ENCODE measurements around the gene CNP. TPM values are rescaled to one million over a fixed set of nuclear protein-coding genes. Genes with fewer than 3 reads are reported as not detected.
"Not testable (repeated sequence)": the region's sequence is repeated elsewhere in the genome, so short reads cannot be mapped to it uniquely, and the experiment has no call there.

CNP gene
- total and polyA plus RNA-seq, 2 donors (not counting 1 experiment from before 2014, with no cell fraction given), result 57.7 to 60.4 TPM

DNA sequence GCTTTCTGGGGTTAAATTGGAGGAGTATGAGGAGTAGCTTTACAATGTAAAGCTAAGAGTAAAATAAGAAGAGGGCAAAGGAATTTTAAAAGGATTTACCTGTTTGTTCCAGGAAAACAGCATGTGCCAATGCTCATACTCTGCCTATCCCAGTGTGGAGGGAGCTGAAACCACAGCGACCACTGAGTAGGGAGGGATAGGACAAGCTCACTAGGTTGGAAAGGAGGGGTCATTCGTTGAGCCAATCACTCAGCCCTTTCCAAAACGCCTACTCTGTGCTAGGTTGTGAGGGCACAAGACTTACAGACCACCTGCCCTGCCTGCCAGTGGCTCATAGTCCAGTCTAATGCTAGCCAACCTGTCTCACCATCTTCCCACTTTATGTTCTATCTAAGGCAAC lies 51.7 kb downstream of the CNP start:
- Histone ChIP-seq H3K9ac (ENCODE audit: insufficient read depth, low read length) (no peak overlapping the region), H3K36me3 (ENCODE audit: control insufficient read depth, insufficient read depth, low read length) (peaks cover 7% of the 10 kb centered on the region), H3K4me2 (ENCODE audit: extremely low read depth, insufficient read depth, low read length) (peak overlapping the region; percentile 93), H2AFZ (ENCODE audit: low read length) (peak overlapping the region; percentile 94), H4K20me1 (ENCODE audit: control insufficient read depth, extremely low read depth, insufficient read depth, low read length) (no peaks in the 10 kb centered on the region), H3K9me3 (ENCODE audit: control insufficient read depth, insufficient read depth, low read depth, low read length) (no peaks in the 10 kb centered on the region), H3K27me3 (ENCODE audit: control insufficient read depth, insufficient read depth, low read length) (no peaks in the 10 kb centered on the region), H3K4me3 (replicated peaks in 1 of 4; ENCODE audit: control extremely low read depth in 1 of 4, insufficient read depth in 1 of 4, low read depth in 3 of 4, low read length in 4 of 4) (peak overlapping the region; percentile 80 to 99 (median 88)), H3K4me1 (ENCODE audit: control insufficient read depth, extremely low read depth, insufficient read depth, low read length) (peaks cover 4% of the 10 kb centered on the region), H3K27ac (ENCODE audit: insufficient read depth, low read length) (peak overlapping the region; percentile 96), H3K79me2 (ENCODE audit: control insufficient read depth, insufficient read depth, low read length) (peaks cover 53% of the 10 kb centered on the region)
- TF ChIP-seq EZH2 (IDR thresholded peaks at IDR 0.05; ENCODE audit: low read length, missing control alignments), result no peak
- TF ChIP-seq, protein P1, sequence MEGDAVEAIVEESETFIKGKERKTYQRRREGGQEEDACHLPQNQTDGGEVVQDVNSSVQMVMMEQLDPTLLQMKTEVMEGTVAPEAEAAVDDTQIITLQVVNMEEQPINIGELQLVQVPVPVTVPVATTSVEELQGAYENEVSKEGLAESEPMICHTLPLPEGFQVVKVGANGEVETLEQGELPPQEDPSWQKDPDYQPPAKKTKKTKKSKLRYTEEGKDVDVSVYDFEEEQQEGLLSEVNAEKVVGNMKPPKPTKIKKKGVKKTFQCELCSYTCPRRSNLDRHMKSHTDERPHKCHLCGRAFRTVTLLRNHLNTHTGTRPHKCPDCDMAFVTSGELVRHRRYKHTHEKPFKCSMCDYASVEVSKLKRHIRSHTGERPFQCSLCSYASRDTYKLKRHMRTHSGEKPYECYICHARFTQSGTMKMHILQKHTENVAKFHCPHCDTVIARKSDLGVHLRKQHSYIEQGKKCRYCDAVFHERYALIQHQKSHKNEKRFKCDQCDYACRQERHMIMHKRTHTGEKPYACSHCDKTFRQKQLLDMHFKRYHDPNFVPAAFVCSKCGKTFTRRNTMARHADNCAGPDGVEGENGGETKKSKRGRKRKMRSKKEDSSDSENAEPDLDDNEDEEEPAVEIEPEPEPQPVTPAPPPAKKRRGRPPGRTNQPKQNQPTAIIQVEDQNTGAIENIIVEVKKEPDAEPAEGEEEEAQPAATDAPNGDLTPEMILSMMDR (conservative IDR thresholded peaks at IDR 0.05 in 1 of 2, IDR thresholded peaks at IDR 0.05 in 1 of 2; ENCODE audit: low read depth in 1 of 2, low read length in 2 of 2), result no peak
- no peak for DNase-seq (ENCODE audit: low read depth in 2 of 2)

DNA sequence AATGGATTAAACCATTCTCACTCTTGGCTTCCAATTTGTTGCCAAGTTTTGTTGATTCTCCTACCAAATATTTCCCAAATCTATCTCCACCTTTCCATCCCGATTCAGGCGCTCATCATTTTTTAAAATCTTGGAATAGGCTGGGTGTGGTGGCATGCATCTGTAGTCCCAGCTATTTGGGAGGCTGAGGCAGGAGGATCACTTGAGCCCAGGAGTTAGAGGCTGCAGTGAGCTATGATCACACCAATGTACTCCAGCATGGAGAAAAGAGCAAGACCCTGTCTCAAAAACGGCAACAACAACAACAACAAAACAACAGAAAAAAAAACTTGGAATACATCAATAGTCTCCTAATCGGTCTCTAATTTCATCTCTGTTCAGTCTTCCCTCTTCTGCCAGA lies 52.4 kb downstream of the CNP start:
- H3K79me2 ChIP-seq (ENCODE audit: control insufficient read depth, insufficient read depth, low read length), result peaks cover 46% of the 10 kb centered on the region

DNA sequence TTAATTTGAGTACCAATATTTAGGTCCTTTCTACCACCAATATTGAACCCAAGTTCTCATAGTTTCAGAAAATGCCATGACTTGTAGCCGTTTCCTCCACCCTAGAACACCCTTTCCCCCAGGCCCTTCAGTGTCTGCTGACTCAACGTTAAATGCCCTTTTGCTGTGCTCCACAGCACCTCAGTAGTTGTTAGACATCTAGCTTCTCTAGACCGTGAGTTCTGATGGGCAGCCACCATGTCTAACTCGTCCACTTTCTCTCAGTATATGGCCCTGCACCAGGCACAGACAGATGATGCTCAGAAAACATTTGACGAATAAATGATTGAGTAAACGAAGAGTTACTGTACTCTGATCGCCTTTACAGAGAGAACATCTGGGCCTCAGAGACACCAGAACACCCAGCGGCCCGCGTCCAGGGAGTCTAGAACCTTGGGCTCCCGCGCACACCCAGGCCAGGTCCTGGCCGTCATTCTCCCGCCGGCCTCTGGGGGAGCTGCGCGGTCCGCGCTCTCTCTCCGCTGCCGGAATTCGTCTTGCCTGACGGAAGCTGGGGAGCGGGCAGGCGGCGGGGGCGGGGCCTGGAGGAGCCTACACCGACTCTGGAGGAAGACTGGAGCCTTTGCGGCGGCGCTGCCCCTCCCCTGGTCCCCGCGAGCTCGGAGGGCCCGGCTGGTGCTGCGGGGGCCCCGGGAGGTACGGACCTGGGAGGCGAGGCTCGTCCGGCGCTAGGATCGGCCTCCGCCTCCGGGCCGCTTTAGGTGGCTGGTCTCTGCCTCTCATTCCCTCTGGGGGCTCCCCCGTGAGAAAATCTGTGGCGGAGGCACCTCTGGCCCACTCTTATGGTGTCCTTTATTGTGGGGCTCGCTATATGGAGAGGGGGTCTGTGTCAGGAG lies 53.2 kb downstream of the CNP start, which contains the start of gene NKIRAS2:
NKIRAS2 (plus strand) TSS at position 582 of the 896 bp plus-strand sequence. CDS start 1,488 bp downstream, outside the sequence.
- peak within 1 kb of the TSS; percentile 89 for H3K9ac ChIP-seq (ENCODE audit: insufficient read depth, low read length)
- peak; percentile 89 to 90 for DNase-seq (ENCODE audit: low read depth in 2 of 2)
- no peaks in the 10 kb centered on the region for H3K27me3 ChIP-seq (ENCODE audit: control insufficient read depth, insufficient read depth, low read length)
- H4K20me1 ChIP-seq (ENCODE audit: control insufficient read depth, extremely low read depth, insufficient read depth, low read length), result no peaks in the 10 kb centered on the region
- no peaks in the 10 kb centered on the region for H3K9me3 ChIP-seq (ENCODE audit: control insufficient read depth, insufficient read depth, low read depth, low read length)
- H3K4me2 ChIP-seq (ENCODE audit: extremely low read depth, insufficient read depth, low read length), result peak within 1 kb of the TSS; percentile 83
- peaks cover 14% of the 10 kb centered on the region for H3K36me3 ChIP-seq (ENCODE audit: control insufficient read depth, insufficient read depth, low read length)
- peak within 1 kb of the TSS; percentile 90 to 98 (median 96) for H3K4me3 ChIP-seq (replicated peaks in 1 of 4; ENCODE audit: control extremely low read depth in 1 of 4, insufficient read depth in 1 of 4, low read depth in 3 of 4, low read length in 4 of 4)
- H2AFZ ChIP-seq (ENCODE audit: low read length), result peak within 1 kb of the TSS; percentile 86
- H3K79me2 ChIP-seq (ENCODE audit: control insufficient read depth, insufficient read depth, low read length), result peaks cover 38% of the 10 kb centered on the region
- peaks cover 5% of the 10 kb centered on the region for H3K4me1 ChIP-seq (ENCODE audit: control insufficient read depth, extremely low read depth, insufficient read depth, low read length)
- peak within 1 kb of the TSS; percentile 88 for H3K27ac ChIP-seq (ENCODE audit: insufficient read depth, low read length)
- TF ChIP-seq, protein P1 (conservative IDR thresholded peaks at IDR 0.05 in 1 of 2, IDR thresholded peaks at IDR 0.05 in 1 of 2; ENCODE audit: low read depth in 1 of 2, low read length in 2 of 2), result peak; percentile 75 to 76
- TF ChIP-seq EZH2 (IDR thresholded peaks at IDR 0.05; ENCODE audit: low read length, missing control alignments), result no peak

More for the DNA sequence above, 52.4 kb downstream of the CNP start:
- no peak overlapping the region for H3K4me2 ChIP-seq (ENCODE audit: extremely low read depth, insufficient read depth, low read length)
- H3K4me3 ChIP-seq (replicated peaks in 1 of 4; ENCODE audit: control extremely low read depth in 1 of 4, insufficient read depth in 1 of 4, low read depth in 3 of 4, low read length in 4 of 4), result no peak overlapping the region
- H3K36me3 ChIP-seq (ENCODE audit: control insufficient read depth, insufficient read depth, low read length), result peaks cover 12% of the 10 kb centered on the region
- no peaks in the 10 kb centered on the region for H3K9me3 ChIP-seq (ENCODE audit: control insufficient read depth, insufficient read depth, low read depth, low read length)
- no peaks in the 10 kb centered on the region for H4K20me1 ChIP-seq (ENCODE audit: control insufficient read depth, extremely low read depth, insufficient read depth, low read length)
- DNase-seq (ENCODE audit: low read depth in 2 of 2), result no peak
- peaks cover 4% of the 10 kb centered on the region for H3K4me1 ChIP-seq (ENCODE audit: control insufficient read depth, extremely low read depth, insufficient read depth, low read length)
- no peak overlapping the region for H3K27ac ChIP-seq (ENCODE audit: insufficient read depth, low read length)
- H3K9ac ChIP-seq (ENCODE audit: insufficient read depth, low read length), result no peak overlapping the region
- H3K27me3 ChIP-seq (ENCODE audit: control insufficient read depth, insufficient read depth, low read length), result no peaks in the 10 kb centered on the region
- TF ChIP-seq, protein P1 (conservative IDR thresholded peaks at IDR 0.05 in 1 of 2, IDR thresholded peaks at IDR 0.05 in 1 of 2; ENCODE audit: low read depth in 1 of 2, low read length in 2 of 2), result no peak
- no peak for TF ChIP-seq EZH2 (IDR thresholded peaks at IDR 0.05; ENCODE audit: low read length, missing control alignments)
- no peak overlapping the region for H2AFZ ChIP-seq (ENCODE audit: low read length)

DNA sequence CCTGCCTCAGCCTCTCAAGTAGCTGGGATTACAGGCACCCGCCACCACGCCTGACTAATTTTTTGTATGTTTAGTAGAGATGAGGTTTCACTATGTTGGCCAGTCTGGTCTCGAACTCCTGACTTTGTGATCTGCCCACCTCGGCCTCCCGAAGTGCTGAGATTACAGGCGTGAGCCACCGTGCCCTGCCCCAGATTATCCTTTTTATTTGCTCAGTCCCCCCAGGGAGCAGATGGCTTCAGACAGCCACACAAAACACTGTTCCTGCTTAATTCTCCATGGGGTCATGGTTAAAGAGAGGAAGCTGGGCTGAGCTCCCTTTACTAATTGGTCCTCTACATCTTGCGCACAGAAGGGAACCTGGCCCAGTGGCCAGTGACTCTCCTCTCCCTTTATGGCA lies 54.2 kb downstream of the CNP start:
- peaks cover 16% of the 10 kb centered on the region for H3K4me1 ChIP-seq (ENCODE audit: control insufficient read depth, extremely low read depth, insufficient read depth, low read length)
- not testable (repeated sequence) for H4K20me1 ChIP-seq (ENCODE audit: control insufficient read depth, extremely low read depth, insufficient read depth, low read length); DNase-seq (ENCODE audit: low read depth in 2 of 2); H3K9me3 ChIP-seq (ENCODE audit: control insufficient read depth, insufficient read depth, low read depth, low read length); H2AFZ ChIP-seq (ENCODE audit: low read length); H3K27me3 ChIP-seq (ENCODE audit: control insufficient read depth, insufficient read depth, low read length)
- peak overlapping the region; percentile 90 to 98 (median 96) for H3K4me3 ChIP-seq (replicated peaks in 1 of 4; ENCODE audit: control extremely low read depth in 1 of 4, insufficient read depth in 1 of 4, low read depth in 3 of 4, low read length in 4 of 4)
- peak overlapping the region; percentile 89 for H3K9ac ChIP-seq (ENCODE audit: insufficient read depth, low read length)
- H3K4me2 ChIP-seq (ENCODE audit: extremely low read depth, insufficient read depth, low read length), result peak overlapping the region; percentile 83
- H3K36me3 ChIP-seq (ENCODE audit: control insufficient read depth, insufficient read depth, low read length), result peaks cover 15% of the 10 kb centered on the region
- peak overlapping the region; percentile 88 for H3K27ac ChIP-seq (ENCODE audit: insufficient read depth, low read length)
- H3K79me2 ChIP-seq (ENCODE audit: control insufficient read depth, insufficient read depth, low read length), result peaks cover 28% of the 10 kb centered on the region

Measured in fibroblast of lung (primary cell).